NCI-H748 (cell line): ENCODE data around the gene PTPRT.
"Not testable (repeated sequence)": the region's sequence is repeated elsewhere in the genome, so short reads cannot be mapped to it uniquely, and the experiment has no call there.

Source experiments
- DNase-seq: peaks from one replicate; lab custom pipeline; 2025; ENCODE audit not compliant: unreplicated experiment; lab: John Stamatoyannopoulos, UW

Gene PTPRT

DNA sequence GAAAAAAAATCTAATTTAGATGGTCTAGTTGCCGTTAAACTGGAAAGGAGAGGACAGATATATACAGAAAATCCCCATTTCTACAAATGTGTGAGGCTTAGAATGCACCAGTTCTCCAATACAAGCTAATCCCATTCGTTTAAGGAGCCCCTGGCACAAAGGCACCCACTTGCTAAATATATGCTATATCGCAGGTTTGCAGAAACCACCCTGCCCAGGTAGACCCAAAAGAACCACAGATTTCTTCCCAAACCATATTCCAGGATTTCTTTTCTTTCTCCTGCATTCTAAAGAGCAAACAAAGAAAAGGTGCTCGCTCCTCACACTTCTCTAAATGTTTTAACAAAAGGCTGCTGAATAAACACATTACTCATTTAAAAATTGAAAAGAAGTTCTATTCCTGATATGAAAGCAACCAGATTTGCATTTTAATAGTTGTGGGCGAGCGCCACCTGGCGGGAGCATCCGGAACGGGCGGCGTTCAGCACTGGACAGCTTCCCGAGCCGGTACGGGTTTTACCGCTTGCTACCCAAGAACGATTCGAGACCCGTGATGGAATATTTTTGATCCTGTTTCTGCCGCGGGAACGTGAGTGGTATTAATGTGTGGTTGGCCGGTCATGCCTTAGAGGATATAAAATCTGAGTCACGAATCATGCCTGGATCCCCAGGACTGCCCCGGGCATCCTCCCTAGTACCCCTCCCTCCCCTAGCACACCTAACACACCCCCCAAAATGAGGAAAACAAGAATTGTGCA lies 2.1 kb downstream of the PTPRT start:
- DNase-seq: peak; percentile 86

DNA sequence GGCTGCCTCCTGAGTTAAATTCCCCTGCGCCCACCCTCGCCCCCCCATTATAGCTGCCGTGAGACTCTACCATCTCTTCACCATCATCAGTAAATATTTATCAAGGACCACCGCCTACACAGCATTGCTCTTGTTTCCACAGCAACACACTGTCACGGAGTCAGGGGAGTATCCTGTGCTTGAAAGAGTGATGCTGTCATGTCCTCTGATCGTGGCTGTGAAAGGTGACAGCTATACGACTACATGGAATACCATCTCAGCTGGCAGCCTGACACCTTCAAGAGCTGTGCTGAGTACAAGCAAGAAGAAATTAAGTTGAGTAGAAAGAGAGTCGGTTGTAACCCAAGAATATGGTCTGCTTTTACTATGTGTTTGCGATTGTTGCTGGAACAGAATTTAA lies 3.4 kb downstream of the PTPRT start:
- peak; percentile 91 for DNase-seq

DNA sequence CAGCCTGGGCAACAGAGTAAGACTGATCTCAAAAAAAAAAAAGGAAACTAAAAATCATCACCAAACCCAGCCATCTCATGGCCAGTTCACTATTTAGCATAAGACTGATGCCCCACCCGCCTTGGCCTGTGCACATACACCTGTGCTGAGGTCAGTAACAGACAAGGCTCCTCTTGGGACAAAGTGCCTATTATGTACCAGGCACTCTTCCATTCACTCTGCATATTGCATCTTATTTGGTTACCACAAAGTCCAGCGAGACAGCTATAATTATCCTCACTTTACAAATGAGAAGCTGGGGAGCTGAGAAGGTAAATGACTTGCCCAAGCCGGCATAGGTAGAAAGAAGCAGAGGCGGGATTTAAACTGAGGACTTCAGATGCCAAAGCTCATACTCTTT lies 3.8 kb downstream of the PTPRT start:
- DNase-seq: peak; percentile 91

DNA sequence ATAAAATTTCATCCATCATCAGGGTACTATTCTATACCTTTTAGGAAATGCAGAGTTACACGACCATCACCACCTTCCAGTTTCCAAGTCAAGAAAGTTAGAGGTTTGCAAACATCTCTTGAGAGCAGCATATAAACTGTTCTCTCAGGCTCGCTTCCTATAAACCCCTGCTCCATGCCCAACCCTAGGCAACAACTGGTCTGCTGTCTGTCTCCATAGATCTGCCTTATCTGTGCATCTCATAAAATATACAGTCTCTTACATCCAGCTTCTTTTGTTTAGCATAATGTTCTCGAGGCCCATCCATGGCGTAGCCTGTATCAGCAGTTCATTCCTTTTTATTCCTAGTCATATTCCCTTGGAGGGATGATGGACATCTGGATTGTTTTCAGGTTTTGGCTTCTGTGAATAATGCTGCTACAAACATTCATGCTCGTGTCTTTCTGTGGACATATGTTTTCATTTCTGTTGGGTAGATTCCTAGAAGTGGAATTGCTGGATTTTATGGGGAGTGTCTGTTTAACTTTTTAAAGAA lies 6.1 kb downstream of the PTPRT start:
- peak; percentile 18 for DNase-seq

DNA sequence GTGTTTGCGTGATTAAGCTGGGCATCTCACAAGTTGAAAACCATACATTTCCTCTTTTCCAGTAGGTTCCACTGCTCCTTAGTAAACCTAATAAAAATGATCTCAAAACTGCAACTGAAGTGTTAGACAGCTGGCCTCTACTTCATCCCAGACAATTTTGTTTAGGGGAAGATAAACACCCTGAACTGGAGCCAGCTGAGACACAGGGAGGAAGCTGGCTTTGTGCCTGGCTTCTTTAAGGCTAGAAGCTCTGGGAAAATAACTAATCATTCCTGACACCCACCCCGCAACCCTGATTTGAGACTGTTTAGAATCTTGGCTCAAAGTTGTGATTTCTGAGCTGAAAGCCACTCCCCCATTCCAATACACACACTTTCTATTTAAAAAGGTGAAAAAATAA lies 11.6 kb downstream of the PTPRT start:
- DNase-seq: no peak

DNA sequence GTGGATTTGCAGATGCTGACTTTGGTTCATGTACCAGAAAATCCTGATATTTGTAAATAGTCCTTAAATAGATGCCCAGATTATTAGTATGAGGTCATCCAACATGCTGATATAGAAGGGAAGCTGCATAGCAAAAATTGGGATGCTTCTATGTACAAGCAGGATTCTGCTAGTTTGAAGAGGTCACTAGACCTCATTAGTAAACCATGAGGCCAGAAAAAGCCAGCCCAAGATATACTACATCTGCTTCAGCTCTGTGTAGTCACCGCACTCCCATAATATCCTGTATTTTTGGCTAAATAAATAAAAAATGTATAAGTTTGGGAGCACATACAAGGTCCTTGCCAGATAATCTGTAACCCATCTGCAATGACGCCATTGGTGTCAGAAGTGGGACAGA lies 13.0 kb downstream of the PTPRT start:
- no peak for DNase-seq

DNA sequence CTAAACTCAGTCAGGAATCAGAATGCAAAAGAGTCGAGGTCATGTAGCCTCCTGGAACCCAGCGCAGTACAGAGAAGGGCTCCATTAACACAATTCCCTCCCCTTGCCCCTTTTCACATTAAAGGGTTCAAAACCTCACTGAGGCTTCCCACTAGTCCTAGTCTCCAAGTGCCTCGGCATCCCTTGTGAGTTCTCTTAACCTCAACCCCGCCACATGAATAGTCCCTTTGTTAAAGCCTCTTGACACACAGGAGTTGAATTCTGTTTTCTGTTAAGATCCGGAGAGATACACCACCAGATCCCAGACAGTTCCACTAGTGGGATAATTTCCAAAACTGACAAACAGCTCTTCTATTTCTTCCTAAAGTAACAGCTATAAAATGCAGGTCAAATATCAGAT lies 17.8 kb downstream of the PTPRT start:
- no peak for DNase-seq

DNA sequence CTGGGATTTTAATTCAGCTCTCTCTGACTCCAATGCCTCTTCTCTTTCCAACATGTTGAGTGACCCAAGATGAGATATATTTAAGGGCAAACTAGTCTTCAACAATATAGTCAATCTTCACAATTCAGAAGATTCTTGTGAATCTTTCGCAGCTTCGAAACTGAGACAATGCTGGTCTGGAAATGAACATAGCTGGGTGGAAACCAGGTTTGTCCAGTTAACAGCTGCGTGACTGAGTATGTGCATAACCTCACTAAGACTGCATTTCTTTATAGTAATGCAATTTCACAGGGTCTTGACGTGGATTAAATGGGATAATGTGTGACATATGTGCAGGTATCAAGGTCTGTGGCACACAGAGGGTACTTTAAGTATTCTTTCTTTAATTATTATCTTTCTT lies 18.9 kb downstream of the PTPRT start:
- no peak for DNase-seq

DNA sequence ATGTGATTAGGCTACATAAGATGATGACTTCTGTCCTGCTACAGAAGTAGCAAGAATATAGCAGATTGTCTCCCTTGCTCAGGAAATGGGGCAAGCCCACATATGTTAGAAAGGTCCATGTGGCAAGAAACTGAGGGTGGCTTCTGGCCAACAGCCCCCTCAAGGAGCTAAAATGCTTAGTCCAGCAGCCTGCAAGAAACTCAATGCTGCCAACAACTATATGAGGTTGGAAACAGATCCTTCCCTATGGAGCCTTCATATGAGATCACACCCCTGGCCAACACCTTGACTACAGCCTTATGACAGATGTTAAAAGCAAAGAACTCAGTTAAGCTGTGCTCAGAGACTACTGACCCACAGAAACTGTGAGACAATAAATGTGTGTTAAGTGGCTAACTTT lies 22.1 kb downstream of the PTPRT start:
- no peak for DNase-seq

DNA sequence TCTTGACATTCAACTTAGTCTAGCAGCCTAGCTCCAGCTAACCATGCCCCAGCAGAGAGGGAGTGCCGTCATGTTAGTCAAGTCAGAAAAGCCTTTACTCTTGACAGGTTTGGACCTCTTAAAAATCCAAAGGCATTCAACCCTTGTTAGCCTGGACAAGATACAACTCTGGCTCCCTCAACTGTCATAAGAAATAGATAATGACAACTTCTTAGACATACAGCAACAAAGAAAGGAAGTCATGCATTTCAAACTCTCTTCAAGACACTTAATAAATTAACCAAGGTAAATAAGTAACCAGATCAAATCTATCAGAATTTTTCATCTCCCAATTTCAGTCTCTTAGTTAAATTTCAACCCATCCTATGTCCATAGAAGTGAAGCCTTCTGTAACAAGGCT lies 22.7 kb downstream of the PTPRT start:
- DNase-seq: no peak

DNA sequence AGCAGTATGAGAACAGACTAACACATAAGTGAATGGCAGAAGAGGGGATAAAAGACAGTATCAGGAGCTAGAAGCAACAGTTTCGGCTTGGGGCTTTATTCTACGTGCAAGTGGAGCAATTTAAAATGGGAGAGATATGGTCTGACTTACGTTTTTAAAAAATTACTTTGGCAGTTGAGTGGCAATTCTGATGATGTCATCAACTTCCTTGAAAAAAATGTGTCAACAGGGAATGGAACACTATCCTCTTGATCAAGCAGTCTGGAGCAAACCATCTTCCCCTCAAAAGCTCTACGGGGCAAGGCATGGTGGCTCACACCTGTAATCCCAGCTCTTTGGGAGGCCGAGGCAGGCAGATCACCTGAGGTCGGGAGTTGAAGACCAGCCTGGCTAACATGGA lies 24.1 kb downstream of the PTPRT start:
- no peak for DNase-seq

DNA sequence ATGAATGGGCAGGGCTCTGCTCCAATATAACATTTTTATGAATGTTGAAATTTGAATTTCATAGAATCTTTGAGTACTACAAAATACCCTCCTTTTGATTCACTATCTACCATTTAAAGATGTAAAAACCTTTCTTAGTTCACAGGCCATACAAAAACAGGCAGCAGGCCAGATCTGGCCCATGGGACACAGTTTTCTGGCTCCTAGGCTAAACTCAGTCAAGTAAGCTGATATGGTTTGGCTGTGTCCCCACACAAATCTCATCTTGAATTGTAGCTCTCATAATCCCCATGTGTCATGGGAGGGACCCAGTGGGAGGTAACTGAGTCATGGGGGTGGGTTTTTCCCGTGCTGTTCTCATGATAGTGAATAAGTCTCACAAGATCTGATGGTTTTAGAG lies 25.0 kb downstream of the PTPRT start:
- not testable (repeated sequence) for DNase-seq

DNA sequence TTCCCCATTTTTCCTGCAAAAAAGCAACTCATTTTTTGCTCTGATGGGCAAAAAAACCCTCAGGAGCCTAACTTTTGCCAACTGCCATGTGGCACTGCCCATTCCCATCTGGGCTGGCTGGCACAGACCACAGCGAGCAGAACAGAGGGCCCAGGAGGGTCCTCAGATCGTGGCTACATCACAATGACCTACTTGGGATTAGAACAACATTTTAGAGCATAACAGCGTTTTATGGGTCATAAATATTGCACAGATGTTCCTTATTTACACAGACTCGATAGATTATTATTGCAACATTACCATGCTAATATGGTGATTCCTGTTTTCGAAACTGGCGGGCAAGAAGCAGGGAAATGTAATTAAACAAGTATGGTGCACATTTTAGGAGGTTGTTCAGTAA lies 28.0 kb downstream of the PTPRT start:
- DNase-seq: no peak

DNA sequence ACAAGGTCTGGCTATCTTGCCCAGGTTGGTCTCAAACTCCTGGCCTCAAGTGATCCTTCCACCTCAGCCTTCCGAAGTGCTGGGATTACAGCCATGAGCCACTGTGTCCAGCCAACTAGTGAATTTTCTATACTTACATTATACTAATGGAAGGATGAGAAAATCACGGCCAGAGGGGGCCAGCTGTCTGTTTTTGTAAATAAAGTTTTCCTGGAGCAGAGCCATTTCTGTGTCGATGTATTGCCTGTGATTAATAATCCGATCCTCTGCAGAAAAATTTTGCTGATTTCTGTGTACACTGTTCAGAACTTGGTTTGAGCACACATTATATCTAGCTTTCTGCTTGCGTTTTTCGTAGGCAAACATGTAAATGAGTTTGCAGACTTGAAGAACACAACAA lies 28.8 kb downstream of the PTPRT start:
- DNase-seq: no peak

DNA sequence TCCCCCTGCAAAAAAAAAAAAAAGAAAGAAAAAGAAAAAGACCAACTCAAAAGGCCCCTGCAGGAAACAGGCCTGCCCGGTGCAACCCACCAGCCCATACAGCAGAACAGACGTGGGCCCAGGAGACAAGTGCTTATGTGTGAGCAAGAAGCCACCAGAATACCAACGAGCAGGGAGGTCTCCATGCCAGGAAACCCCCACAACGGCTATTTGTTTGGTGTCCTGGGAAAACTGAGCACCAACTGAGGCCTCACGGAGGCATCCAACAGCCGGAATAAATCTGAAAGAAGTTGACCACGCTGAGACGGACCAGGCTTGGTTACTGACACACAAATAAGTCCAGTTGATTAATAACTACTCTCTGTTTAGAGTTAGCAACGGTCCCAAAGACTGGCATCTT lies 29.7 kb downstream of the PTPRT start:
- no peak for DNase-seq

DNA sequence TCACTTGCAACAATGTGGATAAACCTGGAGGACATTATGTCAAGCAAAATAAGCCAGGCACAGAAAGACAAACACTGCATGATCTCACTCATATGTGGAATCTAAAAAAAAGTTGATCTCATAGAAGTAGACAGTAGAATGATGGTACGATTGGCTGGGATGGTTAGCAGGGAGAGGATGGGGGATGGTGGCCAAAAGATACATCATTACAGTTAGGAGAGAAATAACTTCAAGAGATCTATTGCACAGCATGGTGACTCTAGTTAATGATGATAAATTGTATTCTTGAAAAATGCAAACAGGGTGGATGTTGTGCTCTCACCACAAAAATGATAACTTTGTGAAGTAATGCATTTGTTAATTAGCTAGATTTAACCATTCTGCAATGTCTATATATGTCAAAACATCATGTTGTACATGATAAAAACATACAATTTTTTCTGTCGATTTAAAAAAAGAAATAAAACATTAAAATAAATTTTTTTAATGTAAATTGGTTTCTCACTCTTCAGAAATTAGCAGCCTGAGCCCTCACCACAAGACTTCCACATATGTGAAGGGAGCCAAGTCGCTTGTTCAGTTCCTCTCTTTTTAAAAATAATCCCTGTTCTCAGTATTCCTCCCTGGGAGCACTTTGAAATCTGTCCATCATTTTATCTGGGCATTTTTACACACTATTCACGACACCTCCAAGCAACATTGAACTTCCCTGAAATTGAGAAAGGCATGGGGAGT lies 34.2 kb downstream of the PTPRT start:
- no peak for DNase-seq

DNA sequence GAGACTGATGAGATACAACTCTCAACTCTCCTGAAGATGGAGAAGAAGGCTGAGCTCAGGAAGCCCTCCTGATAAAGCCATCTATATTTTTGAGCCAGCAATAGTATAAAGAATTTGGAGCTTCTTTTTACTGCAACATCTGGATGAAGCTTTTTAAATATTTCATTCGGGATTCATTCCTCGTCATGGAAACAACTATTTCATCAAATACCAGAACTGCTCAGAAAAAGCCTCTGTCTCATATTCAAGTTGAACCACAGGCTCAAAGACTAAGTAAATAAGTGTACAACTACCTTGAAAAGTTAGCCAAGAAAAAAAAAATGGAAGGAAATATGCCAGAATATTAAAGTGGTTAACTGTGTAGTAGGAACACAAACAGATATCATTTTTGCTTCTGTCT lies 37.8 kb downstream of the PTPRT start:
- DNase-seq: no peak

DNA sequence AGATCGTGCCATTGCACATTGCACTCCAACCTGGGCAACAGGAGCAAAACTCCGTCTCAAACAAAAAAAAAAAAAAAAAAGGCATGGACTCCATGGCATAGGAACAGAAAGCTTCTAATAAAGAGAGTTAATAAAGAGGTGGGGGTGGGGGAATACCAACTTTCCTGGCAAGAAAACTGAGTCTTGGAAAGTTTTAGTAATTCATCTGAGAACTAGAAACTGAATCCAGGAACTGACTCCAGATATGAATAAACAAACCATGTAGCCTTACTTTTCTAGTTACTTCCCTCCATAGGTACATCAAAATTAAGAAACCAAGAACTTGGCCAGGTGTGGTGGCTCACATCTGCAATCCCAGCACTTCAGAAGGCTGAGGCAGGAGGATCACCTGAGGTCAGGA lies 38.5 kb downstream of the PTPRT start:
- DNase-seq: no peak

DNA sequence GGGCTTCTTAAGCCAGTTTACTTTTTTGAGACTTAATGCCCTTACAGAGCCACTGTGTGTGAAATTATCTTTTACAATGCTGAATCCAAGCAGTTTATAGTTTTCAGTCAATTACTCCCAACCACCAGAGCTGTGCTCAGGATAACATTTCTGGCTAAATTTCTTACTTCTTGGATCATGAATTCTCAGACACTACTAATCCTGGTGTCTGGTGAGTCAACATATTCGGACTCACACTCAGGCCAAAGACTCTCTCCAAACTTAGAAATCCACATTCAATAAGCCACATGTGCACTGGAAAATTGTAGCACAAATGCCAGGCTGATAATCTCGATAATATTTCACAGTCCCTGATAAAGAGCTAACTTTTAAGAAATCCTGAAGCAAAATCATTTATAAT lies 49.0 kb downstream of the PTPRT start:
- no peak for DNase-seq

DNA sequence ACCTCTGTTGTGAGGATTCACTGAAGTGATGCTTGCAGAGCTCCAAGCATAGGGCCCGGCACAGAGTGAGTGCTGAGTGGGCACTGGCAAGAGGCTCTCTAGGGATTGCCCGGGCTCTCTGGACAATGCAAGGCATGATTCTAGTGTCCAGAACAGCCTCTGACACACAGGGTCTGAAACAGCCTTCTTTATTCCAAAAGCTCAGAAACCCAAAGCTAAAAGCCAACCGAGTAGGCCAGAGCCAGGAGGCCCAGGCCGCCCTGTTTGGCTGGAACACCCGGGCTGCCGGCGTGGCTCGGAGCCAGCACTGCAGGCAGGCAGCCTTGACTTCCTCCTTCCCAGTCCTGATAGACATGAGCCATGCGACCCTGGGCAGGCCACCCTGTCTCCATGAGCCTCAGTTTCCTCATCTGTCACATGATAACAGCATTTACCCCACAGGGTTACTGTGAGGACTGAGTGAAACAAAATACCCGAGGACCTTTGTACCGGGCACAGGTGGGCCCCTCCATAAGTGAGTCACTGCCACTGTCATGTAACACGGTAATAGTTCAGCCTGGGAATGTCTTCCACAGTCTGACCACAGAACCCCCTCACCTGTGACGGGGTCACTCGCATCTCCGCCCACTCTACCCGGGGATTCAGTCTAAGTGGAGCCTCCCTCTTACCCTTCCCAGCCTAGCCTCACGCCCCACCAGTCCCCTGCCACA lies 51.5 kb downstream of the PTPRT start:
- DNase-seq: no peak

DNA sequence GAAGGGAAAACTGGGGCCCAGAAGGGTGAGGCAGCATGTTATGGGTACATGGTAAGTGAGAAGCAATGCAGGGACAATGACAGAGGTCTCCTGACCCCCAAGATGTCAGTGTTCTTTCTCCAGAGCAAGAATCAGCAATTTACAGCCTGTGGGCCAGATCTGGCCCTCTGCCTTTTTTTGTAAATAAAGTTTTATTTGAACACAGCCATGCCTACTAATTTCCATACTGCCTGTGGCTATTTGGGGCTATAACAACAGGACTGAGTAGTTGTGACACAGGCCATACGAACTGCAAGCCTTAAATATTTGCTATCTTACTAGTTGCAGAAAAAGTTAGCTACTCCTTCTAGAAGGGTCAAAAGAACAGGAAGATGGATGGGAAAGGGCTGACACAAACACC lies 52.5 kb downstream of the PTPRT start:
- no peak for DNase-seq

DNA sequence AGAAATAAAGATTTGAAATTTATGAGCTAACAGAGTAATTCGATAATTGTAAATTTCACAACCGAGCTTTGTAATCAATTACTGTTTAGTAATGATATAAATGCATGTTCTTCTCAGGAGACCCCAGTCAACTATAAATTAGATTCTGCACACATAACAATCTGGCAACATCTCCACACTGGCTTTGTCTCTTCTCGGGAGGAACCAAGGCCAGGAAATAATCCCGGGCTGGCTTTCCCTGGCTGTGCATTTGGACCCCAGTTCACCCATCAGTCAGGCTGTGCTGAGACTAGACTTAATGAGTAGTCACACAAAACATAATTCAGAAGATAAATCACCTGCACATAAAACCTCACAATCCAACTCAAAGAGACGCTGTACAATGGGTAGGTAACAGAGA lies 65.5 kb downstream of the PTPRT start:
- DNase-seq: no peak
